PFSK-1 (cell line): ENCODE measurements around the gene GPR108.

Experiments
- POLR2AphosphoS5 ChIP-seq: IDR thresholded peaks from 2 replicates; pipeline ENCODE4 v1.6.1; 2012; ENCODE audit warnings: low read depth, mild to moderate bottlenecking, control low read depth, low read length, moderate library complexity
- TF ChIP-seq, protein P1 (sequence below), 2 experiments: IDR thresholded peaks; 2 replicates each; pipeline versions ENCODE4 v1.6.1 to v1.8.0; 2011 to 2012; ENCODE audit warnings: low read depth in 2 of 2, low read length in 2 of 2, control low read depth in 1 of 2, inconsistent platforms in 1 of 2, mild to moderate bottlenecking in 1 of 2, moderate library complexity in 1 of 2; ENCODE audit not compliant: insufficient read depth in 1 of 2

- TF ChIP-seq, protein P1, sequence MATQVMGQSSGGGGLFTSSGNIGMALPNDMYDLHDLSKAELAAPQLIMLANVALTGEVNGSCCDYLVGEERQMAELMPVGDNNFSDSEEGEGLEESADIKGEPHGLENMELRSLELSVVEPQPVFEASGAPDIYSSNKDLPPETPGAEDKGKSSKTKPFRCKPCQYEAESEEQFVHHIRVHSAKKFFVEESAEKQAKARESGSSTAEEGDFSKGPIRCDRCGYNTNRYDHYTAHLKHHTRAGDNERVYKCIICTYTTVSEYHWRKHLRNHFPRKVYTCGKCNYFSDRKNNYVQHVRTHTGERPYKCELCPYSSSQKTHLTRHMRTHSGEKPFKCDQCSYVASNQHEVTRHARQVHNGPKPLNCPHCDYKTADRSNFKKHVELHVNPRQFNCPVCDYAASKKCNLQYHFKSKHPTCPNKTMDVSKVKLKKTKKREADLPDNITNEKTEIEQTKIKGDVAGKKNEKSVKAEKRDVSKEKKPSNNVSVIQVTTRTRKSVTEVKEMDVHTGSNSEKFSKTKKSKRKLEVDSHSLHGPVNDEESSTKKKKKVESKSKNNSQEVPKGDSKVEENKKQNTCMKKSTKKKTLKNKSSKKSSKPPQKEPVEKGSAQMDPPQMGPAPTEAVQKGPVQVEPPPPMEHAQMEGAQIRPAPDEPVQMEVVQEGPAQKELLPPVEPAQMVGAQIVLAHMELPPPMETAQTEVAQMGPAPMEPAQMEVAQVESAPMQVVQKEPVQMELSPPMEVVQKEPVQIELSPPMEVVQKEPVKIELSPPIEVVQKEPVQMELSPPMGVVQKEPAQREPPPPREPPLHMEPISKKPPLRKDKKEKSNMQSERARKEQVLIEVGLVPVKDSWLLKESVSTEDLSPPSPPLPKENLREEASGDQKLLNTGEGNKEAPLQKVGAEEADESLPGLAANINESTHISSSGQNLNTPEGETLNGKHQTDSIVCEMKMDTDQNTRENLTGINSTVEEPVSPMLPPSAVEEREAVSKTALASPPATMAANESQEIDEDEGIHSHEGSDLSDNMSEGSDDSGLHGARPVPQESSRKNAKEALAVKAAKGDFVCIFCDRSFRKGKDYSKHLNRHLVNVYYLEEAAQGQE (IDR thresholded peaks at IDR 0.05; ENCODE audit: insufficient read depth in 1 of 2, low read depth in 2 of 2, low read length in 2 of 2): no peak
- TF ChIP-seq POLR2AphosphoS5: no peak
Observed at GRCh38 chr19:6745965-6746364, 8.6 kb upstream of the GPR108 start.
